KOPT-K1 (cell line): Measurements from ENCODE around the gene EFNB3.

Source experiments
- H3K27ac ChIP-seq: fragments of 200-600 bp; sonication (generic); 2 replicates; pipeline ENCODE4 v1.5.1; 2016; ENCODE audit warnings: antibody characterized with exemption, mild to moderate bottlenecking, low read depth, low read length; ENCODE audit not compliant: poor library complexity, severe bottlenecking
- H3K36me3 ChIP-seq: fragments of 200-600 bp; sonication (generic); 2 replicates; pipeline ENCODE4 v1.5.1; 2017; ENCODE audit warnings: antibody characterized with exemption, mild to moderate bottlenecking, low read length, moderate library complexity; ENCODE audit not compliant: insufficient read depth
- H3K9me3 ChIP-seq: fragments of 200-600 bp; sonication (generic); 2 replicates; pipeline ENCODE4 v1.5.1; 2017; ENCODE audit warnings: antibody characterized with exemption, low read length, mild to moderate bottlenecking; ENCODE audit not compliant: insufficient read depth, poor library complexity, severe bottlenecking

The EFNB3 gene

GRCh38 chr17:7707858-7708750 lies 3.1 kb downstream of the EFNB3 start:
- no peak overlapping the region for H3K27ac ChIP-seq
- H3K36me3 ChIP-seq, result peaks cover 6% of the 10 kb centered on the region; the same call in 1 of the 2 replicates
- H3K9me3 ChIP-seq, result no peaks in the 10 kb centered on the region

DNA sequence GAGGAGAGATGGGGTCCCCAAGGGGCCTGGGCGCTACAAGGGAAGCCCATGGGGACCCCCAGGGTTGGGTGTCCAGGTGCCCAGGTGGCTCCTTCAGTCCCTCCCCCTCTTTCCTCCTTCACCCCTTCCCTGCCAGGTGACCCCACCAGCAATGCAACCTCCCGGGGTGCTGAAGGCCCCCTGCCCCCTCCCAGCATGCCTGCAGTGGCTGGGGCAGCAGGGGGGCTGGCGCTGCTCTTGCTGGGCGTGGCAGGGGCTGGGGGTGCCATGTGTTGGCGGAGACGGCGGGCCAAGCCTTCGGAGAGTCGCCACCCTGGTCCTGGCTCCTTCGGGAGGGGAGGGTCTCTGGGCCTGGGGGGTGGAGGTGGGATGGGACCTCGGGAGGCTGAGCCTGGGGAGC lies 4.0 kb downstream of the EFNB3 start:
- no peaks in the 10 kb centered on the region for H3K36me3 ChIP-seq
- H3K9me3 ChIP-seq, result no peaks in the 10 kb centered on the region
- no peak overlapping the region for H3K27ac ChIP-seq

DNA sequence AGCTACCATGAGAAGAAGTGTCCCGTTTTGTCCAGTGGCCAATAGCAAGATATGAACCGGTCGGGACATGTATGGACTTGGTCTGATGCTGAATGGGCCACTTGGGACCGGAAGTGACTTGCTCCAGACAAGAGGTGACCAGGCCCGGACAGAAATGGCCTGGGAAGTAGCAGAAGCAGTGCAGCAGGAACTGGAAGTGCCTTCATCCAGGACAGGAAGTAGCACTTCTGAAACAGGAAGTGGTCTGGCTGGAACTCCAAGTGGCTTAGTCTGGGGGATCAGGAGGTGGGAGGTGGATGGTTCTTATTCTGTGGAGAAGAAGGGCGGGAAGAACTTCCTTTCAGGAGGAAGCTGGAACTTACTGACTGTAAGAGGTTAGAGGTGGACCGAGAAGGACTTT lies 5.3 kb downstream of the EFNB3 start:
- Histone ChIP-seq H3K36me3 (no peaks in the 10 kb centered on the region), H3K9me3 (no peaks in the 10 kb centered on the region), H3K27ac (no peak overlapping the region)

DNA sequence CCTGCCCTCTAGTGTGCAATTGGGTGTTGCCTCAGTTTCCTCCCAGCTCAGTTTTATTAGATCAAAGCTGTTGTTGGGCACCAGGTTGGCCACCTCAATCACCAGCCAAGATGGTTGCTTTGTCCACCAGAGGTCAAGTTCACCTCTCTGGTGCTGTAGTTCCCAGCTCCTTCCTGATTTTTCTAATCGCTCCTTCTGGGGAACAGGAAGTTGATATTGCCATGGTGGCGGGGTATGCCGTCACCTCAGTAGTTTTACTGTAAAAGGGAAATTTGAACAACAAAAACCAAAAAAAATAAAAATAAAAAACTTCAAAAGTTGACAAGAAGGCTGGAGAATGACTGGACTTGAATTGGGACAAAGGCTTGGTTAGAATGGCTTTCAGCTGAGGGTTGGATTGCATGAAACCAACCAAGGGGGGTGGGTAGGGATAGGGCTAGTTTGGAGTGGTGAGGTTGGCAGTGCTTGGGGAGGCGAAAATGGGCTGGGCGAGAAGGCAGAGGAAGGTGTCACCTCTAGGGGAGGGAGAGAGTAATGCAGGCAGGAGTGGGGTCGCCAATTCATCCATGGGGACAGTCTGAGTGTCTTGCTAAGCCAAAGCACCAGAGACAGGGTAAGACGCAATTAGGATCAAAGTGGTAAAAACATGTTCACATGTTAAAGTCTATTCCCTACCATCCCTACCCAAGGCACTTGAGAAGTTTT lies 6.2 kb downstream of the EFNB3 start:
- Histone ChIP-seq H3K36me3 (no peaks in the 10 kb centered on the region), H3K27ac (no peak overlapping the region), H3K9me3 (no peaks in the 10 kb centered on the region)

DNA sequence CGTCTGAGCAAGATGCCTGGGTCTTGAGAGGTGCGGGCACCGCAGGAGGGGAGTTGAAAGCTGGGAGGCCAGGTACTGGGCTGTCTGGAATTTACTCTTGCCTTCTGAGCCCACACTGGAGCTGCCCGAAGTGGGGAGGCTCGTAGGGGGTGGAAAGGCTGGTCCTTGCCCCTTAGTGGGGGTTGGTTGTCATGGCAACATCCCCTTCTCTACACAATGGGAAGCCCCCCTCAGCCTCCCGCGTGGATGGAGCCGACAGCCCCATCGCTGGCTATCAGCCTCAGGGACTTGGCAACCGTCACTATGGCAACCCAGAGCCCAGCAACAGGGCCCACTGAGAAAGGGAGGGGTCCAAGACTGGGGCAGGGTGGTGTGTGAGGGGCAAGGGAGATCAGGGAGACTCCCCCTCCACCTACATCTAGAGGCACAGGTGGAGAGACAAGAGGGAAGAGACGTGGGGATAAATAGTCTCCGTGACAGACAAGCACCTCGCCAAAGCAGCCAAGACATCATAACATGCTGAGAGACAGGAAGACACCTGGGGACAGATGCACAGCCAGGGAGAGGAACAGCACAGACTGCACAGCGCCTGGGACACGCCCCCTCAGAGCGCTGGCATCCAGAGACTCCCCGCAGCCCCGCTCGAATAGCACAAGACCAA lies 7.2 kb downstream of the EFNB3 start:
- Histone ChIP-seq H3K36me3 (no peaks in the 10 kb centered on the region), H3K9me3 (no peaks in the 10 kb centered on the region), H3K27ac (no peak overlapping the region)

DNA sequence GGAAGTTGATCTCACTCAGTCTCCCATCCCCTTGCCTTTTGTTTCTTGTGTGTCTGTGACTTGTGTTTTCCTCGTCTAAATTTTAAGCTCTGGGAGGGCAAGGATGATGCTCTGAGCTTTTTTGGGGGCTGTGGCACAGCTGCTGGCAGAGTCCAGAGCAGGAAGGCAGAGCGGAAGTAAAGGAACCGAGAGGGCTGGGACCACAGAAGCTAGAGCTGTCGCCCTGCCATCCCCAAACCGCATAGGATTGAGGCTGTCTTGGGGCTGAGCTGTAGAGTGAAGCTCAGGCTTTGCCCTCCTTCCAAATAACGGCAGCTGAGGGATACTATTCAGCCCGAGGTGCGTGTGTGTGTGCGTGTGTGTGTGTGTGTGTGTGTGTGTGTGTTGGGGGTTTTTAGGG lies 8.8 kb downstream of the EFNB3 start:
- Histone ChIP-seq H3K9me3 (no peaks in the 10 kb centered on the region), H3K27ac (no peak overlapping the region), H3K36me3 (no peaks in the 10 kb centered on the region)

GRCh38 chr17:7714721-7715594 lies 10.0 kb downstream of the EFNB3 start:
- no peak overlapping the region for H3K27ac ChIP-seq
- H3K9me3 ChIP-seq, result no peaks in the 10 kb centered on the region
- no peaks in the 10 kb centered on the region for H3K36me3 ChIP-seq

DNA sequence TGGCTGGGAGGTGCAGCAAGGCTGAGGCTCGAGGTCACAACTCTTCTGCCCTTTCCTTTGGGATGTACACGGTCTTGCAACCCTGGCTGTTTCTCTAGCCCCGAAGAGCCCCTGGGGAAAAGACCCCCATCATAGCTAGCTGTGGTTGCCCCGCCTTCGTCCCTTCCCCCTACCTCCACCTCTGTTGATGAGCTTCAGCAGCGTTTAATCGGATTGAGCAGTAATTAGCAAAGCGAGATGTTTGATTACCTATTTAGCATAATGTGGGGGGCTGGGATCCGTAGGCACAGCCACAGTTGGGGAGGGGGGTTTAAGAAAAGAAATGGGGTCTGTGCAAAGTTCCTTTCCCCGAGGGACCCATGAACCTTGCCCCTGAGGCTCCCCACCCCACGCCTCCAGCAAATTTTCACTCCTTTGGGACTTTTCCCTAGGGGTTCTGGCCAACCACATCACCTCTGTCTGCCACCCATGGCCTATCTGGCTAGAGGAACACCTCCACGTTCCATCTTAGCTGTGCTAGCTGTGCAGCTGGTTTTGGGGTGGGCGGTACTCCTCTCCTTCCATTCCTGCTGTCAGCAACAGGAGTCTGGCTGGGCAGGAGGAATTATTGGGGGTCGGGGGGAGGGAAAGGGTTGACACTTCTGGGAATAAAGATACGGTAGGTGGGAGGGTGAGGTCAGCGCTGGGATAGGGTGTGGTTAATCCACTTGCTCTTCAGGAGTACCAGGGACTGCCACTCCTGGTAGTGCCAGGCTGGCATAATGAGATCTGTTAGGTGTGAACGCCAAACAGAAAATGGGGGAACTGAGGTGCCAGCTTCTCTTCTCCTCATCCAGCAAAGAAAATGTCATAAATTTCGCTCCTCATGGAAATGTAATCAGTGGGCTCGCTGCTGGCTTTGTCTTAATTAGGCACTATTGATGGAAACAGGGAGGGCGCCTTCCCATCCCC lies 11.2 kb downstream of the EFNB3 start:
- no peak overlapping the region for H3K27ac ChIP-seq
- H3K36me3 ChIP-seq, result no peaks in the 10 kb centered on the region
- no peaks in the 10 kb centered on the region for H3K9me3 ChIP-seq

DNA sequence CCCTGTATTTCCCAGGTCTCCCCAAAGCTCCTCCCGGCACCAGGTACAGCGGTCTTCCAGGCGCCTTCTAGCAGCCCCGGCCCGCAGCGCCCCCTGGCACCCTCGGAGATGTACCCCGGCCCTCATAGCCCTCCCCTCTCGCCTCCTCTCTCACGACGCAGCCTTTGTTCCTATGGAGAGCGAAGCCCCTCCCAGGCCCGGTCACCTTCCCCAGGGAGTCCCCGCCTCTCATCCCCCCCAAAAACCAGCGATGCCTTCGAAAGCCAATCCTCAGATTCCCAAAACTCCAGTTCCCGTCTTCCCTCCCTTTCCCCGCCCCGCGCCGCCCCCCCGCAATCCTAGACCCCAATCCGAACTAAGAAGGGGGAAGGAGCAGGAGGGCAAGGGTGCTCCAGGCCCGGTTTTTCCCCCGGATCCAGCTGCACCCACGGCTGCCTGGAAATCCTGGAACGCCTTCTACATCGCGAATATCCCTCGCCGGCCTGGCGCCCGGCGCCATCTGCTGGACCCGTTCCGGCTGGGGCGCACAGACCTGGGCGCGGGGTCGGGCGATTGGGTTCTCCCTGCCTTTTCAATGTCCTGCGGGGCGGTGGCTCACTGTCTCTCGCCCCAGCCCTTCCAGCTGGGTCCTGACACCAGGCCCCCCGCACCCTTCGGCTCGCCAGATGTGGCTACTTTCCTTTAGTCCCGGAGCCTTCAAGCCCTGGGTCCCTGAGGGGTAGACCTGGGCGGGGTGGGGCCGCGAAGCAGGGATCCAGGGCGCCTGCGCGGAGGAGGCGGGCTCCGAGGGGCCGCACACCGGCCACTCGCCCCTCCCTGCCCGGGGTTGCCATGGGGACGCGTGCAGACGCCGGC lies 12.1 kb downstream of the EFNB3 start, which contains the start of gene DNAH2:
TSS of gene DNAH2 (plus strand) at position 844 of the 855 bp plus-strand sequence. CDS start 1,991 bp downstream, outside the sequence.
- Histone ChIP-seq H3K9me3 (no peaks in the 10 kb centered on the region), H3K27ac (no peak within 1 kb of the TSS), H3K36me3 (no peaks in the 10 kb centered on the region)

DNA sequence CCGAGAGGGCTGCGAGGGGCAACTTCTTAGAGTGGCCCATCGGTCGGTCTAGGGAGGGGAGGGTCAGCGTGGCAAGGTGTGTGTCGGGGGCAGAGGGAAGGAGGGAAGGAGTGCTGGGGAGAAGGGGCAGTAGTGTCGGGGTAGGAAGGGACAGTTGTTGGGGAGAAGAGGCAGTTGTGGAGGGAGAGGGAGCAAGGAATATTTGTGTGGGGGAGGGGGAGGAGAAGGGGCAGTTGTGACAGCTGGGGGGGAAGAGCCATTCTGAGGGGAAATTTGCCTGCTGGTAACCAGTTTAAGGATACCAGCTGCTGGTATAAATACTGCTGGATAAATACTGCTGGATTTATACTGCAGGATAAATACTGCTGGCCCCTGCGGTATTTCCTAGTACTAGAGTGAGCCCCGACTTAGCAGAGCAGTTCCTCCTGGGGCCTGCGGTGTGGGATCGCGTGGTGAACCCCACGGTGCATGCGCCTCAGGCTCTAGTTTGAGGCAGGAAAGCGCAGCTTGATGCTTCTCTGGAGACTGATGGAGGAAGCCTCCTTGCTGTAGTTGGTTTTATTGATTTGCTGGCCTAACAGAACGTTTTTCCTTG lies 12.9 kb downstream of the EFNB3 start:
- H3K36me3 ChIP-seq, result no peaks in the 10 kb centered on the region
- H3K9me3 ChIP-seq, result no peaks in the 10 kb centered on the region
- no peak overlapping the region for H3K27ac ChIP-seq

GRCh38 chr17:7719661-7720060 lies 14.7 kb downstream of the EFNB3 start:
- Histone ChIP-seq H3K9me3 (no peaks in the 10 kb centered on the region), H3K36me3 (no peaks in the 10 kb centered on the region), H3K27ac (no peak overlapping the region)

DNA sequence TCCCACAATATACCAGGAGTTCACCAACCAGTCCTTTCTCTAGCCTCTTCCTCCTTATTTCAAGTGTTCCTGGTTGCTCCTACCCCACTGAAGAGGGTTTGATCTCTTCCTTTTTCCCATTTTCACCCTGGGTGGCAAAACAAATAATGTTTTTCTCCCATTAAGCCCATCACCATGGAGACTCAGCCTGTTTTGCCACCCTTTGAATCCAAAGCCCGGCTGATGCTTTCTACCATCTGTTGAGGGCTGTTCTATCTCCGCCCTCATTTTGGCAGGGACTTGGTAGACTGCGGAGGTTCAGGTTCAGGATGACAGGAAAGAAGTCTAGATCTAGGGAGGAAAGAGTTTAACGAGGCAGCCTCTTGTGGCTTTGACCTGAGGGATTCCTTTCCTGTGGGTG lies 15.1 kb downstream of the EFNB3 start:
- Histone ChIP-seq H3K9me3 (no peaks in the 10 kb centered on the region), H3K36me3 (no peaks in the 10 kb centered on the region), H3K27ac (no peak overlapping the region)

DNA sequence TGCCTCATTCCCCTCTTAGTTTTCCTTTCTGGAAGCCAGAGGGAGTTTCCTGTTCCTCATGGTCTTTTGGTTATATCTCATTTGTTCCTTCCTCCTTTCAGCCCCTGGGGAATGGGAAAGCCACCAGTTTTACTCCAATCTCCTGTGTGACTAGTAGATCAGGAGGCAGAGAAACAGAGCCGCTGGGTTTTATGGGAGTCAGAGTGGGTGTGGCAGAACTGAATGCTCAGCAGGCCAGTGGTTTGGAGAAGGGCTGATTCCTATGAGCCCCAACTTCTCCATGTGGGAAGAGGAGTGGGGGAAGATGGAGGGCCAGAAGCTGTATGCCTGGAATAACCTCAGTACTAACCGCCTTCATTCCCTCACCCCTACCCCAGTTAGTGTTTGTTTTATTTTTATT lies 16.6 kb downstream of the EFNB3 start:
- H3K36me3 ChIP-seq, result no peaks in the 10 kb centered on the region
- no peaks in the 10 kb centered on the region for H3K9me3 ChIP-seq
- no peak overlapping the region for H3K27ac ChIP-seq
